Measurements from ENCODE around the gene THBS2. TPM values are rescaled to one million over a fixed set of nuclear protein-coding genes. Genes with fewer than 3 reads are reported as not detected.
A peak's percentile ranks its signal among the peaks of the same experiment; 100 is the strongest.

The THBS2 gene
- total RNA-seq, 1 donor from 2014 or later: 135 TPM

- Histone ChIP-seq H3K4me2 (ENCODE audit: low read length) (no peak overlapping the region), H2AFZ (ENCODE audit: low read depth, low read length) (no peak overlapping the region), H4K20me1 (ENCODE audit: insufficient read depth, low read length) (no peaks in the 10 kb centered on the region), H3K9ac (ENCODE audit: low read length) (no peak overlapping the region), H3K4me3 (ENCODE audit: insufficient read depth, low read depth, low read length) (no peak overlapping the region), H3K27ac (ENCODE audit: low read depth, low read length) (no peak overlapping the region), H3K4me1 (ENCODE audit: insufficient read depth, low read length) (no peaks in the 10 kb centered on the region), H3K79me2 (ENCODE audit: insufficient read depth, low read length) (no peaks in the 10 kb centered on the region), H3K9me3 (ENCODE audit: insufficient read depth, low read depth, low read length) (no peaks in the 10 kb centered on the region), H3K36me3 (ENCODE audit: insufficient read depth, low read length) (no peaks in the 10 kb centered on the region), H3K27me3 (ENCODE audit: insufficient read depth, low read length) (no peaks in the 10 kb centered on the region)
- Mint-ChIP-seq H3K27ac (ENCODE audit: unreplicated experiment) (no peak overlapping the region), H3K4me3 (ENCODE audit: unreplicated experiment) (no peak overlapping the region), H3K27me3 (ENCODE audit: low read depth, unreplicated experiment) (no peaks in the 10 kb centered on the region), H3K9me3 (ENCODE audit: unreplicated experiment) (peaks cover 25% of the 10 kb centered on the region), H3K36me3 (ENCODE audit: low read depth, unreplicated experiment) (peaks cover 8% of the 10 kb centered on the region), H3K4me1 (ENCODE audit: low read depth, unreplicated experiment) (peaks cover 18% of the 10 kb centered on the region)
- DNase-seq (ENCODE audit: low read depth): peak; percentile 87
- FAIRE-seq: peak; percentile 20
- TF ChIP-seq CTCF (IDR thresholded peaks at IDR 0.05; ENCODE audit: insufficient read depth, low read depth, low read length): no peak
- TF ChIP-seq EZH2 (IDR thresholded peaks at IDR 0.05; ENCODE audit: insufficient read depth, low read length): no peak
Measured at GRCh38 chr6:169205176-169206160, 48.2 kb downstream of the THBS2 start.

- Histone ChIP-seq H3K36me3 (ENCODE audit: insufficient read depth, low read length) (no peaks in the 10 kb centered on the region), H2AFZ (ENCODE audit: low read depth, low read length) (no peak overlapping the region), H3K4me3 (ENCODE audit: insufficient read depth, low read depth, low read length) (no peak overlapping the region), H3K79me2 (ENCODE audit: insufficient read depth, low read length) (no peaks in the 10 kb centered on the region), H3K9me3 (ENCODE audit: insufficient read depth, low read depth, low read length) (no peaks in the 10 kb centered on the region), H3K4me2 (ENCODE audit: low read length) (no peak overlapping the region), H4K20me1 (ENCODE audit: insufficient read depth, low read length) (no peaks in the 10 kb centered on the region), H3K27me3 (ENCODE audit: insufficient read depth, low read length) (no peaks in the 10 kb centered on the region), H3K27ac (ENCODE audit: low read depth, low read length) (no peak overlapping the region), H3K4me1 (ENCODE audit: insufficient read depth, low read length) (no peaks in the 10 kb centered on the region), H3K9ac (ENCODE audit: low read length) (no peak overlapping the region)
- no peak overlapping the region for H3K4me3 Mint-ChIP-seq (ENCODE audit: unreplicated experiment)
- H3K27ac Mint-ChIP-seq (ENCODE audit: unreplicated experiment): no peak overlapping the region
- H3K27me3 Mint-ChIP-seq (ENCODE audit: low read depth, unreplicated experiment): no peaks in the 10 kb centered on the region
- FAIRE-seq (no peak), DNase-seq (ENCODE audit: low read depth) (no peak)
- peaks cover 25% of the 10 kb centered on the region for H3K9me3 Mint-ChIP-seq (ENCODE audit: unreplicated experiment)
- H3K4me1 Mint-ChIP-seq (ENCODE audit: low read depth, unreplicated experiment): peaks cover 5% of the 10 kb centered on the region
- no peak for TF ChIP-seq CTCF (IDR thresholded peaks at IDR 0.05; ENCODE audit: insufficient read depth, low read depth, low read length)
- peaks cover 6% of the 10 kb centered on the region for H3K36me3 Mint-ChIP-seq (ENCODE audit: low read depth, unreplicated experiment)
Measured at GRCh38 chr6:169204167-169204566, 49.5 kb downstream of the THBS2 start.

- Histone ChIP-seq H3K27me3 (ENCODE audit: insufficient read depth, low read length) (no peaks in the 10 kb centered on the region), H4K20me1 (ENCODE audit: insufficient read depth, low read length) (no peaks in the 10 kb centered on the region), H3K9ac (ENCODE audit: low read length) (no peak overlapping the region), H3K79me2 (ENCODE audit: insufficient read depth, low read length) (no peaks in the 10 kb centered on the region), H3K27ac (ENCODE audit: low read depth, low read length) (no peak overlapping the region), H2AFZ (ENCODE audit: low read depth, low read length) (no peak overlapping the region), H3K4me2 (ENCODE audit: low read length) (no peak overlapping the region), H3K4me3 (ENCODE audit: insufficient read depth, low read depth, low read length) (no peak overlapping the region), H3K9me3 (ENCODE audit: insufficient read depth, low read depth, low read length) (no peaks in the 10 kb centered on the region), H3K36me3 (ENCODE audit: insufficient read depth, low read length) (no peaks in the 10 kb centered on the region), H3K4me1 (ENCODE audit: insufficient read depth, low read length) (no peaks in the 10 kb centered on the region)
- no peak for TF ChIP-seq CTCF (IDR thresholded peaks at IDR 0.05; ENCODE audit: insufficient read depth, low read depth, low read length)
- no peak for TF ChIP-seq EZH2 (IDR thresholded peaks at IDR 0.05; ENCODE audit: insufficient read depth, low read length)
- FAIRE-seq: no peak
- Mint-ChIP-seq H3K27ac (ENCODE audit: unreplicated experiment) (no peak overlapping the region), H3K4me3 (ENCODE audit: unreplicated experiment) (no peak overlapping the region), H3K9me3 (ENCODE audit: unreplicated experiment) (peaks cover 20% of the 10 kb centered on the region), H3K27me3 (ENCODE audit: low read depth, unreplicated experiment) (peaks cover 2% of the 10 kb centered on the region), H3K36me3 (ENCODE audit: low read depth, unreplicated experiment) (peaks cover 6% of the 10 kb centered on the region), H3K4me1 (ENCODE audit: low read depth, unreplicated experiment) (no peaks in the 10 kb centered on the region)
- DNase-seq (ENCODE audit: low read depth): no peak
Measured at GRCh38 chr6:169201985-169202384, 51.7 kb downstream of the THBS2 start.
